GM08714 (cell line): Measurements from ENCODE around the gene TBCC.
A peak's percentile ranks its signal among the peaks of the same experiment; 100 is the strongest.

Experiments
- H3K4me3 ChIP-seq: fragments of 200-500 bp; sonication (Bioruptor generic); 2 replicates; pipeline ENCODE4 v1.5.1; 2014; ENCODE audit warnings: mild to moderate bottlenecking, low read length, inconsistent platforms
- ZNF274 ChIP-seq: IDR thresholded peaks from 2 replicates; pipeline ENCODE4 v1.6.1; 2012; ENCODE audit warnings: mild to moderate bottlenecking, low read depth, low read length

Gene TBCC

DNA sequence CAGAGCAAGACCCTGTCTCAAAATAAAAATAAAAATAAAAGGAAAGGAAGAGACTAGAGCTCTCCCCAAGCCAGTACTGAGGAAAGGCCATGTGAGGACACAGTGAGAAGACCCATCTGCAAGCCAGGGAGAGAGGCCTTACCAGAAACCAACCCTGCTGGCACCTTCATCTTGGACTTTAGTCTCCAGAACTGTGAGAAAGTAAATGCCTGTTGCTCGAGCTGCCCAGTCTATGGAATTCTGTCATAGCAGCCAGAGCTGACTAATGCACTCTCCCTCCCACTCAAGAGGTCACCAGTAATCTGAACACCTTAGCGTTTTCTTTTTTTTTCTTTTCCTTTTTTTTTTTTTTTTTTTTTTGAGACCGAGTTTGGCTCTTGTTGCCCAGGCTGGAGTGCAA, 16.2 kb downstream of the TBCC start:
- no peak for TF ChIP-seq ZNF274
- no peak overlapping the region for H3K4me3 ChIP-seq

DNA sequence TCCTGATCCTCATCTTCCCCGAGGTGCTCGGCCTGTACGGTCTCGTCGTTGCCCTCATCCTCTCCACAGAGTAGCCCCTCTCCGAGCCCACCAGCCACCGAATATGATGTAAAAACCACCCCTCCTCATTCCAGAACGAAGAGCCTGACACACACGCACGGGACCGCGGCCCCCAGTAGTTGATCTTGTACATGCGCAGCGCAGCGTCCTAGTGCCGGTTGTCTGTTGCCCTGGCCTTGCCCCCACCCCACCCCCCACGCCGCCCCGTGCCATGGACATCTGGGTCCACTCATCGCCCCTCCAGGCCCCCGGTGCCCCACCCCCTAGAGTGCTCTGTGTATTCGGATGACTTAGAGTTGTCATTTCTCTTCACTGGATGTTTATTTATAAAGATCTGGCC, 18.3 kb downstream of the TBCC start:
- no peak overlapping the region for H3K4me3 ChIP-seq
- TF ChIP-seq ZNF274: no peak

DNA sequence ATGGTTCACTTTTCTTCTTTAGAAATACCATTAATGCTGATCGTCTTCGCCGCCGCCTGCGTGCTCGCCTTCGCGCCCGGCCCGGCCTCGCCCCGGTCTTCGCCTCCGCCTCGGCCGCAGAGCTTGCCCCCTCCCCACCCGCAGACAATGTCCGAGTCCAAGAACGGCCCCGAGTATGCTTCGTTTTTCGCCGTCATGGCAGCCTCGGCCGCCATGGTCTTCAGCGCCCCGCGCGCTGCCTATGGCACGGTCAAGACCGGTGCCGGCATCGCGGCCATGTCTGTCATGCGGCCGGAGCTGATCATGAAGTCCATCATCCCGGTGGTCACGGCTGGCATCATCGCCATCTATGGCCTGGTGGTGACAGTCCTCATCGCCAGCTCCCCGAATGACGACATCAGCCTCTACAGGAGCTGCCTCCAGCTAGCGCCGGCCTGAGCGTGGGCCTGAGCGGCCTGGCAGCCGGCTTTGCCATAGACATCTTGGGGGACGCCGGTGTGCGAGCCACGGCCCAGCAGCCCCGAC, 18.8 kb downstream of the TBCC start:
- H3K4me3 ChIP-seq: peak overlapping the region; percentile 63; the same call in 1 of the 2 replicates
- TF ChIP-seq ZNF274: no peak

DNA sequence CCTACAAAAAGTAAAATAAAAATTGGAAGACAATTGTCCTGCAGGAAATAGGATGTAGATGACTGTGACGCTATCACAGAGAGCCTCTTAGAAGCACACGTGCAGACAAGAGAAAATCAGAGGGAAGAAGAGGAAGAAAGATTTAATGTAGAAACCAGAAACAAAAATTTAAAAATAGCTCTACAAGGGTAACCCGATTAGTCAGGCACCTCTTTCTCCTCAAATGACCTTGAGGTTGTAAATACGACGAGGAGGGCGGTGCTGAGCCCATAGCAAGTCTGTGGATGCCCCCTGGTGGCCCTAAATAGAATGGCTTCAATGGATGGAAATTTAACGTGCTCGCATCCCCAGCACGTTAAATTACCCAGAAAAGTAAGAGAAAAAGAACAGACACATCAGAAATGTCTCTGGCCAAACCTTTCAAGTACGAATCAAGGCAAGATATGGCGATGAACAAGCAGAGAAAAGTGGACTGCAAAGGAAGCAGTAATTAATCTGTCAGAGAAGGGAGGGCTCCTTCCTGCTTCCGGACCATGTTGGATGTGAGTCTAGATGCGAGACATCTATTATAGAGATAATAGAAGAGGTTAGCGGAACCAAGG, 19.3 kb downstream of the TBCC start:
- peak overlapping the region; percentile 63; the same call in 1 of the 2 replicates for H3K4me3 ChIP-seq
- no peak for TF ChIP-seq ZNF274

DNA sequence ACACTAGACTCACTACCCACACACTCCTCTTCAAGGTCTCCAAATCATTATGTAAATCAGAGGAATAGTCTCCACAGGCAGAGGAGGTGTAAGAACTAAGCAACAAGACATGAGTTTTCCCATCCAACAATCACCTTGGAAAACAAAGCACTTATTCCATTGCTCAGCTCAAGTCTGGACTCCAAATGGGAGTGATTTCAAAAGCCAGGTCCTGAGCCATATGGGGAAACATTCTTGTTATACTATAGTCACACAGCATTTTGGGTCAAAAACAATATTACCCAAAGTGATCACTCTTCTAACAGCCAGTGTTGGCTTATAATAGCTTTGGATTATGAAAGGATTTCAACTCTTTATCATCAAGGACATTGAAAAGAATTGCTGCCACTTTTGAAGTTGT, 19.9 kb downstream of the TBCC start:
- no peak for TF ChIP-seq ZNF274
- no peak overlapping the region for H3K4me3 ChIP-seq

DNA sequence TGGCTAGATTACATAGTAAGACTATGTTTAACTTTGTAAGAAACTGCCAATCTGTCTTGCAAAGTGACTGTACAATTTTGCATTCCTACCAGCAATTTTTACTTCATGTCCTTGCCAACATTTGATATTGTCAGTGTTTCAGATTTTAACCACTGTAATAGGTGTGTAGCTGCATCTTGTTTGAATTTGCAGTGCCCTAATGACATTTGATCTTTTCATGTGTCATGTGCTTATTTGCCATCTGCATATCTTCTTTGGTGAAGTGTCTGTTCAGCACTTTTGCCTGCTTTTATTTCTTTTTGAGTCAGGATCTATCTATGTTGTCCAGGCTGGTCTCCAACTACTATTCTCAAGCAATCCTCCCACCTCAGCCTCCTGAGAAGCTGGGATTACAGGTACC, 21.1 kb downstream of the TBCC start:
- H3K4me3 ChIP-seq: no peak overlapping the region
- no peak for TF ChIP-seq ZNF274

DNA sequence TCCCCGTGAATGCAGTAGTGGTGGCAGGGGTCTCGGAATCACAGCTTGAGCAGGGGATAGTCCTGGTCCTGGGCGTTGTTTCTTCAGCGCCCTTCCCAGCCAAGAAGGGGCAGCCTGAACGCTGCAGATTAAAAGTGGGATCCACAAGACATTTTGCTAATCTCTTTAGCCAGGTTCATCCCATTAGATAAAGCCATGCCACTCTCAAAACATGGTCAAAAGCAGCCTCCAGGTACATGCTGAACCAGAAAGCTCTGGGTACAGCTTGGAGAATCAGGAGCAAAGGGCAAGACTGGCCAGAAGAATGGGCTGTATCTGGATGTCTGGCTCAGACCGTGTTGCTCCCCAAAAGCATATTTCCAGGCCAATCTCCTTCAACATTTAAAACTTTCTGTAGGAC, 23.4 kb downstream of the TBCC start, which contains the start of gene PRPH2:
PRPH2 (minus strand) TSS at position 101 of the 400 bp plus-strand sequence. CDS start 263 bp downstream, outside the sequence.
- TF ChIP-seq ZNF274: no peak
- no peak within 1 kb of the TSS for H3K4me3 ChIP-seq

DNA sequence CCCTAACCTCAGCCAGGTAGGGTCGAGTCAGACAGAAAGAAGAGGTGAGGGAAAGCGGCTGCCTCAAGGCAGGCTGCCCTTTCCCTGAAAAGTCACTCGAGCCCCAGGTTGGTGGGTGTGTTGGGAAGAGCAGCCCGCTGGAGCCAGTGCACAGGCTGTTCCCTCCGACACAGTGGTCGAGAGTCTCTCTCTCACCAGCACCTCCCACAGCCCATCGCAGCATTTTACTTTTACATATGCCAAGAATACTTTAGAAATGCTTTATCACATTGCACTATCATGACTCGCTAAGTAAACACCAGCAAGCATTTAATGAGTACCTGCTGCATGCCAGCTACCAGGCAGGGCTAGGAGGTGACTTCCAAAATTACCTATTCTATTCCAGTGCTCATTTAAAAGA, 25.2 kb downstream of the TBCC start:
- TF ChIP-seq ZNF274: no peak
- no peak overlapping the region for H3K4me3 ChIP-seq

DNA sequence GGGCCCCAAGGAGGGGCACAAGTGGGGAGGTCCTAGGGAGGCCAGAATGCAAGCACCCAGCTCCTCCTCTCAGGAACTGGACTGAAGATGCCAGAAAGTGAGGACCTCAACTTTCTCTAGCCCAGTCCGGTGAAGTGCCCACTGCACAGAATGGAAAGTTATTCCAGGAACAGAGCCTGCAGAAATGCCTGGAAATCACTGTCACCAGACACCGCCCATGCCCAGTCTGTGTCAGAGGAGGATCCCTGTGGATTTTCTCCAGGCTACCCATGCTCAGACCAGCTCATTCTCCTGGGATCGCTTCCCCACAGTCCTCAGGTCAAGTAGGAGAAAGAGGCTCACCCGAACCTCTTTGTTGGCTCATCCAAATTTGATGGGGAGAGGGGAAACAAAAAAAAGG, 30.0 kb downstream of the TBCC start:
- TF ChIP-seq ZNF274: no peak

DNA sequence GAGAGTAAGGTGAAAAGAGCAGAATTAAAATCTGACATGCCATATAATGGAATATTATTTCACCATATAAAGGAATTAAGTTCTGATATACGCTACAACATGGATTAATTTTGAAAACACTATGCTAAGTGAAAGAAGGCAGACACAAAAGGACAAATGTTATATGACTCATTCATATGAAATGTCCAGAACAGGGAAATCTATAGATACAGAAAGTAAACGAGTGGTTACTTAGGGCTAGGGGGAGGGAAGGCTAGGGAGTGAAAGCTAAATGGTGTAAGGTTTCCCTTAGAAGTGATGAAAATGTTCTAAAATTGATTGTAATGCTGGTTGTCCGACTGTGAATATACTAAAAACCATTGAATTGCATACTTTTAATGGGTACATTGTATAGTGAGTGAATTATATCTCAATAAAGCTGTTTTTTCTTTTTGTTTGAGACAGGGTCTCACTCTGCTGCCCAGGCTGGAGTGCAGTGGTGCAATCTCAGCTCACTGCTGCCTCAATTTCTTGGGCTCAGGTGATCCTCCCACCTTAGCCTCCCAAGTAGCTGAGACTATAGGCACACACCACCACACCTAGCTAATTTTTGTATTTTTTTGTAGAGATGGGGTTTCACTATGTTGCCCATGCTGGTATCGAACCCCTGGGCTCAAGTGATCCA, 31.7 kb downstream of the TBCC start:
- no peak for TF ChIP-seq ZNF274
- no peak overlapping the region for H3K4me3 ChIP-seq

More for the DNA sequence above, 30.0 kb downstream of the TBCC start:
- no peak overlapping the region for H3K4me3 ChIP-seq

DNA sequence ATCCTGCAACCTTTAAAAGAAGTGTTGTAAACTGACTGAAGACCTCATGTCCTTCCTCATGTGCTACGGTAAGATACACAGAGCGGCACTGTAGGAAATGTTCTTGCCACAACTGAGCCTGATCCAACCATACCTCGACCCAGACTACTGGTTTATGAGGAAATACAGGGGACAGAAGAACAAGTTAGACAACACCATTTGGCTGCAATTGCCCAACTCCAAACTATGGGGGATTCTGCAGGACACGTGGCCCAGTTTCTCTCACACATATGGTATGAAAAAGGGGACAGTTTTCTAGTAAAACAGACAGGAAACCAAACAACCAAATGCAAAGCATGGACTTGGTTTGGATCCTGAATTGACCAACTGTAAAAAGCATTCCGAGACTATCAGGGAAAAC, 34.0 kb downstream of the TBCC start:
- TF ChIP-seq ZNF274: no peak
- H3K4me3 ChIP-seq: no peak overlapping the region

DNA sequence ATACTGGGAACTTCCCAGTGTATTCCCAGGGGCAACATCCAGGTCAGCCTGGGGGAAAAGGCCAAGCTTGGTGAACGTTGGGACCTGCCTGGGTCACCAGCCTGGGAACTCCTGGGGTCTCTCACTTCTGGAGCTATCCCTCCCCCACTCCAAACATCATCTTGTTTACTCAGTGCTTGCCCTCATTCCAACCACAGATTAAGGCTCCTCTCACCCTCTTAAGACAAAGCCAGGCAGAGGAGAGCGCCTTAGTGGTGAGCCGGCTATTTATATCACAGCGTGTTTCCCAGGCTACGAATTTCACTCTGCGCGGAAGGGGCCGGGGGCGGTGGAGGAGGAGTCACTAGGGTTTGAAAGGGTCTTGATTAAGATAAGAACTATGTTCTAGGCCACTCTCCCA, 35.6 kb downstream of the TBCC start:
- H3K4me3 ChIP-seq: no peak overlapping the region
- TF ChIP-seq ZNF274: no peak

DNA sequence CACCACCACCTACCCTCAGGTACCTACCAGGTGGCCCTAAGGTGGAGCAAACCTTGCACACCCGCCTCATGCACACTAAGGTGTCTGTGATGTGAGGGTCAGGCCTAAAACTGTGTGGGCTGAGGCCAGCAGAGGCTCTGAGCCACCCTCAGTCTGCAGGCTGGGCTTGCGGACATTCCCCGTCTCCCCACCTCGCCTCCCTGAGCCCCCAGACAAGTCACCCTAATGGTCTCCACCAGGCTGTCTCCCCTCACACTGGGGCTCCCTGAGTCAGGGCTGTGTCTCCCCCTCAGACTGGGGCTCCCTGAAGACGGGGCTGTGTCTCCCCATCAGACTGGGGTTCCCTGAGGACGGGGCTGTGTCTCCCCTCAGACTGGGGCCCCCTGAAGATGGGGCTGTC, 36.0 kb downstream of the TBCC start:
- no peak for TF ChIP-seq ZNF274
- no peak overlapping the region for H3K4me3 ChIP-seq

DNA sequence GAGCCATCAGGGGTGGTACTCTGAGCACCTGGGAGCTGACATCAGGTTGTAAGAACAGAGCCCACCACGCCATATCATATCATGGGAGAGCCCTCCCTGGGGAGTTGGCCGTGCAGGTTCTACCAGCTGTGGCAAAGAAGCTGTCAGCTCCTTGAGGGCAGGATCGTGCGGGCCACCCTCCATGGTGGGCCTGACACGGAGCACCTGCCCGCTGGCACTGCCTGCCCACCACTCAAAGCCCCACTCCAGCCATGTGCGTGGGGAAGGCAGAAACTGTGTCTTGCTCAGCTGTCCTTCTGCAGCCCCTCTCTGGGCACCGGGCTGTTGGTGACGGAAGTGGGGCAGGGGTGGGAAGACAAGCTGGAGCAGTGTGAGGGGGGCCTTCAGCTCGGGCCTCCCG, 37.8 kb downstream of the TBCC start:
- H3K4me3 ChIP-seq: no peak overlapping the region
- no peak for TF ChIP-seq ZNF274

DNA sequence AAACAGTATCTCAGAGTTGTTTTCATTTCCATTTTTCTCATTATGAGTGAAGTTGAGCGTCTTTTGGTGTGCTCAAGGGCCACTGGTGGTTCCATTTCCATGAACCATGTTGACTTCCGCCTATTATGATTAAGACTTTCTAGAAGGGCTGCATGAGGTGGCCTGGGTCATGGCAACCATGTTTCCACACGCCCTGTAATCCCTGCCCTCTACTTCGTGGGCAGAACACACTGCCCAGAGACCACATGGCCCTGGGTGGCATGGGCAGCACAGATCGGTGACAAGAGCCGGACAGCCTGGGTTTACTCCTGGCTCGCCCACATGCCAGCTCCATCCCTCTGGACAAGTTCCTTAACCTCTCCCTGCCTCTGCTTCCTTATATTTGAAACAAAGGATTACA, 38.3 kb downstream of the TBCC start:
- TF ChIP-seq ZNF274: no peak
- H3K4me3 ChIP-seq: no peak overlapping the region
